GM12801 (cell line): ENCODE data around the gene IRF2.

Source experiments
- CTCF ChIP-seq: IDR thresholded peaks from one replicate; pipeline ENCODE4 v1.5.1; 2011; ENCODE audit warnings: control low read depth; ENCODE audit not compliant: insufficient read length; ENCODE audit errors: extremely low read depth

The IRF2 gene

GRCh38 chr4:184361443-184361842, 112.9 kb downstream of the IRF2 start:
- TF ChIP-seq CTCF = no peak

- no peak for TF ChIP-seq CTCF
Measured at GRCh38 chr4:184359888-184360287, 114.5 kb downstream of the IRF2 start.

GRCh38 chr4:184358521-184359232, 115.7 kb downstream of the IRF2 start:
- TF ChIP-seq CTCF = no peak

- TF ChIP-seq CTCF = no peak
Measured at GRCh38 chr4:184357772-184358171, 116.6 kb downstream of the IRF2 start.

- TF ChIP-seq CTCF = no peak
Measured at GRCh38 chr4:184357165-184357564, 117.2 kb downstream of the IRF2 start.

GRCh38 chr4:184356366-184356765, 118.0 kb downstream of the IRF2 start:
- TF ChIP-seq CTCF = no peak

GRCh38 chr4:184355857-184356256, 118.5 kb downstream of the IRF2 start:
- TF ChIP-seq CTCF = no peak
